Mesendoderm (in vitro differentiated cells): ENCODE data around the gene PGAM2.
"Not testable (repeated sequence)": the region's sequence is repeated elsewhere in the genome, so short reads cannot be mapped to it uniquely, and the experiment has no call there.

Experiments
- DNase-seq: peaks from one replicate; pipeline ENCODE4 v3.0.0; 2013
- H2AK5ac ChIP-seq: 2 replicates; pipeline ENCODE4 v1.6.1; 2013; ENCODE audit warnings: low read length, inconsistent platforms
- H2BK120ac ChIP-seq: 2 replicates; pipeline ENCODE4 v1.6.1; 2013; ENCODE audit warnings: low read depth, mild to moderate bottlenecking, low read length, moderate library complexity, mixed read lengths
- H2BK15ac ChIP-seq: replicated peaks from 2 replicates; pipeline ENCODE4 v1.6.1; 2013; ENCODE audit warnings: low read depth, mild to moderate bottlenecking, moderate library complexity
- H2BK5ac ChIP-seq: 2 replicates; pipeline ENCODE4 v1.6.1; 2013; ENCODE audit warnings: low read length, inconsistent platforms
- H3K18ac ChIP-seq: 2 replicates; pipeline ENCODE4 v1.6.1; 2013; ENCODE audit warnings: mild to moderate bottlenecking, low read length, mixed read lengths
- H3K23ac ChIP-seq: one replicate; pipeline ENCODE4 v1.6.1; 2013; ENCODE audit warnings: low read length
- H3K27ac ChIP-seq: 2 replicates; pipeline ENCODE4 v1.5.1; 2013; ENCODE audit warnings: low read depth, mild to moderate bottlenecking, inconsistent platforms, low read length, moderate library complexity
- H3K27me3 ChIP-seq: 2 replicates; pipeline ENCODE4 v1.6.1; 2013; ENCODE audit warnings: low read length, control low read depth, mild to moderate bottlenecking, inconsistent platforms; ENCODE audit not compliant: insufficient read depth, poor library complexity
- H3K36me3 ChIP-seq: 2 replicates; pipeline ENCODE4 v1.6.1; 2013; ENCODE audit warnings: low read length, inconsistent platforms; ENCODE audit not compliant: control insufficient read depth, insufficient read depth
- H3K4ac ChIP-seq: one replicate; pipeline ENCODE4 v1.6.1; 2013; ENCODE audit warnings: low read depth, mild to moderate bottlenecking, low read length, moderate library complexity
- H3K4me1 ChIP-seq: 2 replicates; pipeline ENCODE4 v1.6.1; 2013; ENCODE audit warnings: low read depth, low read length, inconsistent platforms; ENCODE audit not compliant: control insufficient read depth
- H3K4me2 ChIP-seq: 2 replicates; pipeline ENCODE4 v1.6.1; 2013; ENCODE audit warnings: low read length
- H3K4me3 ChIP-seq: 2 replicates; pipeline ENCODE4 v1.5.1; 2013; ENCODE audit warnings: mild to moderate bottlenecking, low read length
- H3K56ac ChIP-seq: one replicate; pipeline ENCODE4 v1.6.1; 2013; ENCODE audit warnings: low read length
- H3K79me1 ChIP-seq: 2 replicates; pipeline ENCODE4 v1.6.1; 2013; ENCODE audit warnings: low read length, inconsistent platforms
- H3K79me2 ChIP-seq: 2 replicates; pipeline ENCODE4 v1.6.1; 2013; ENCODE audit warnings: mild to moderate bottlenecking, low read length; ENCODE audit not compliant: control insufficient read depth, insufficient read depth
- H3K9ac ChIP-seq: 2 replicates; pipeline ENCODE4 v1.6.1; 2013; ENCODE audit warnings: low read length, inconsistent platforms
- H4K5ac ChIP-seq: one replicate; pipeline ENCODE4 v1.6.1; 2013; ENCODE audit warnings: low read length
- H4K8ac ChIP-seq: one replicate; pipeline ENCODE4 v1.6.1; 2013; ENCODE audit warnings: low read depth, mild to moderate bottlenecking, control low read depth, low read length, moderate library complexity
- WGBS: extraction: QIAGEN DNeasy Blood & Tissue Kit; methylation state at CpG from one replicate; pipeline ENCODE4 v1.1.7; 2013; ENCODE audit warnings: low lambda C conversion rate, missing lambda C conversion rate; ENCODE audit not compliant: insufficient coverage; ENCODE audit errors: extremely low coverage; 5-methylcytosine and 5-hydroxymethylcytosine counted together

Gene PGAM2

GRCh38 chr7:44044315-44045225 is 20.8 kb downstream of the PGAM2 start, which contains the start of gene DBNL:
Gene DBNL (plus strand): TSS chr7:44044702. CDS start chr7:44044738, 36 bp downstream.
- Histone ChIP-seq H3K4me1 (peaks cover 3% of the 10 kb centered on the region), H2BK5ac (no peak within 1 kb of the TSS), H2AK5ac (no peak within 1 kb of the TSS), H3K9ac (peak within 1 kb of the TSS; percentile 90), H3K18ac (peak within 1 kb of the TSS; percentile 33), H3K36me3 (no peaks in the 10 kb centered on the region), H3K4me2 (peak within 1 kb of the TSS; percentile 92), H3K23ac (peak within 1 kb of the TSS; percentile 24), H3K79me2 (peaks cover 15% of the 10 kb centered on the region), H3K27me3 (no peaks in the 10 kb centered on the region), H3K56ac (peak within 1 kb of the TSS; percentile 94), H2BK15ac (no peak within 1 kb of the TSS), H4K8ac (no peak within 1 kb of the TSS), H3K27ac (peak within 1 kb of the TSS; percentile 46), H4K5ac (peak within 1 kb of the TSS; percentile 97), H3K4ac (no peak within 1 kb of the TSS), H3K4me3 (peak within 1 kb of the TSS; percentile 89), H3K79me1 (peaks cover 23% of the 10 kb centered on the region), H2BK120ac (no peak within 1 kb of the TSS)
- WGBS: no CpG with 5 or more reads among the region's 74 CpGs
- peak; percentile 91 for DNase-seq

GRCh38 chr7:44043902-44044301 is 21.5 kb downstream of the PGAM2 start:
- peak overlapping the region; percentile 97 for H4K5ac ChIP-seq
- no peak overlapping the region for H3K27ac ChIP-seq
- H3K4me2 ChIP-seq: peak overlapping the region; percentile 77
- H2AK5ac ChIP-seq: no peak overlapping the region
- peaks cover 3% of the 10 kb centered on the region for H3K4me1 ChIP-seq
- no peaks in the 10 kb centered on the region for H3K36me3 ChIP-seq
- no CpG with 5 or more reads among the region's 8 CpGs for WGBS
- H3K79me2 ChIP-seq: peaks cover 15% of the 10 kb centered on the region
- no peak for DNase-seq
- H3K9ac ChIP-seq: peak overlapping the region; percentile 90
- H3K18ac ChIP-seq: no peak overlapping the region
- no peaks in the 10 kb centered on the region for H3K27me3 ChIP-seq
- no peak overlapping the region for H2BK5ac ChIP-seq
- no peak overlapping the region for H4K8ac ChIP-seq
- H3K4ac ChIP-seq: no peak overlapping the region
- H3K79me1 ChIP-seq: peaks cover 22% of the 10 kb centered on the region
- H3K4me3 ChIP-seq: peak overlapping the region; percentile 46
- peak overlapping the region; percentile 86 for H3K56ac ChIP-seq
- no peak overlapping the region for H3K23ac ChIP-seq
- H2BK120ac ChIP-seq: no peak overlapping the region
- H2BK15ac ChIP-seq: no peak overlapping the region

- WGBS: no CpG with 5 or more reads among the region's 2 CpGs
- H2BK15ac ChIP-seq: no peak overlapping the region
- no peak for DNase-seq
- no peak overlapping the region for H3K27ac ChIP-seq
- H3K79me2 ChIP-seq: peaks cover 15% of the 10 kb centered on the region
- H3K79me1 ChIP-seq: peaks cover 20% of the 10 kb centered on the region
- H2BK120ac ChIP-seq: no peak overlapping the region
- no peak overlapping the region for H3K4ac ChIP-seq
- H3K36me3 ChIP-seq: no peaks in the 10 kb centered on the region
- peaks cover 3% of the 10 kb centered on the region for H3K4me1 ChIP-seq
- H3K27me3 ChIP-seq: no peaks in the 10 kb centered on the region
- no peak overlapping the region for H3K23ac ChIP-seq
- no peak overlapping the region for H3K18ac ChIP-seq
- H3K56ac ChIP-seq: no peak overlapping the region
- no peak overlapping the region for H2BK5ac ChIP-seq
- H4K8ac ChIP-seq: no peak overlapping the region
- no peak overlapping the region for H3K9ac ChIP-seq
- H3K4me2 ChIP-seq: no peak overlapping the region
- no peak overlapping the region for H2AK5ac ChIP-seq
- H4K5ac ChIP-seq: no peak overlapping the region
- H3K4me3 ChIP-seq: no peak overlapping the region
Observed at GRCh38 chr7:44042221-44042620, 23.1 kb downstream of the PGAM2 start.

GRCh38 chr7:44040493-44040891 is 24.9 kb downstream of the PGAM2 start:
- H3K4ac ChIP-seq, H3K4me3 ChIP-seq, H3K36me3 ChIP-seq, H2AK5ac ChIP-seq, H3K27ac ChIP-seq, H4K8ac ChIP-seq, H2BK5ac ChIP-seq, H4K5ac ChIP-seq, H3K23ac ChIP-seq, H3K4me2 ChIP-seq, H2BK120ac ChIP-seq, H3K27me3 ChIP-seq, H3K56ac ChIP-seq, H3K79me2 ChIP-seq, DNase-seq, H3K4me1 ChIP-seq, H2BK15ac ChIP-seq, H3K18ac ChIP-seq, H3K79me1 ChIP-seq: not testable (repeated sequence)
- peak overlapping the region; percentile 11 for H3K9ac ChIP-seq
- no CpG with 5 or more reads among the region's 46 CpGs for WGBS

GRCh38 chr7:44039800-44040492 is 25.4 kb downstream of the PGAM2 start:
- H3K9ac ChIP-seq, H3K36me3 ChIP-seq, H3K79me1 ChIP-seq, H3K79me2 ChIP-seq, DNase-seq, H3K27ac ChIP-seq, H2AK5ac ChIP-seq, H3K18ac ChIP-seq, H3K4me3 ChIP-seq, H3K56ac ChIP-seq, H3K27me3 ChIP-seq, H3K4ac ChIP-seq, H4K8ac ChIP-seq, H4K5ac ChIP-seq, H3K4me2 ChIP-seq, H3K4me1 ChIP-seq, H2BK120ac ChIP-seq, H3K23ac ChIP-seq, H2BK15ac ChIP-seq, H2BK5ac ChIP-seq: not testable (repeated sequence)
- no CpG with 5 or more reads among the region's 40 CpGs for WGBS
